Measurements from ENCODE around the gene SSRP1.

GRCh38 chr11:57356268-57356667 lies 20.6 kb upstream of the SSRP1 start:
- no peak for TF ChIP-seq CTCF (optimal IDR thresholded peaks at IDR 0.05 in 1 of 3, IDR thresholded peaks at IDR 0.05 in 1 of 3, conservative IDR thresholded peaks at IDR 0.05 in 1 of 3; ENCODE audit: extremely low read depth in 1 of 3, insufficient read depth in 2 of 3, low read length in 3 of 3)
- TF ChIP-seq EZH2 (IDR thresholded peaks at IDR 0.05; ENCODE audit: low read length) = no peak

Measured in keratinocyte (primary cell).